ENCODE measurements around the gene APOBEC3C. TPM values are rescaled to one million over a fixed set of nuclear protein-coding genes. Genes with fewer than 3 reads are reported as not detected.
"Not testable (repeated sequence)": the region's sequence is repeated elsewhere in the genome, so short reads cannot be mapped to it uniquely, and the experiment has no call there.

Gene APOBEC3C
- polyA plus RNA-seq, 1 donor: 13.9 TPM

- not testable (repeated sequence) for H3K4me1 ChIP-seq (ENCODE audit: control insufficient read depth, insufficient read depth, low read length); H3K27ac ChIP-seq (ENCODE audit: low read length); DNase-seq; H3K9me3 ChIP-seq (ENCODE audit: control insufficient read depth, low read depth, low read length); H3K4me3 ChIP-seq (ENCODE audit: low read length); H3K36me3 ChIP-seq (ENCODE audit: control insufficient read depth, insufficient read depth, low read length); H3K27me3 ChIP-seq (ENCODE audit: control insufficient read depth, insufficient read depth, low read length)
- 100% methylated on average over 1 of the region's 10 CpGs for WGBS (ENCODE audit: insufficient coverage, low lambda C conversion rate)
These were observed 47.9 kb downstream of the APOBEC3C start for GRCh38 chr22:39061951-39062350.

- not testable (repeated sequence) for H3K36me3 ChIP-seq (ENCODE audit: control insufficient read depth, insufficient read depth, low read length); DNase-seq; H3K4me3 ChIP-seq (ENCODE audit: low read length); H3K9me3 ChIP-seq (ENCODE audit: control insufficient read depth, low read depth, low read length); H3K27ac ChIP-seq (ENCODE audit: low read length); H3K27me3 ChIP-seq (ENCODE audit: control insufficient read depth, insufficient read depth, low read length); H3K4me1 ChIP-seq (ENCODE audit: control insufficient read depth, insufficient read depth, low read length)
- WGBS (ENCODE audit: insufficient coverage, low lambda C conversion rate): no CpG with 5 or more reads among the region's 8 CpGs
These were observed 49.8 kb downstream of the APOBEC3C start for GRCh38 chr22:39063904-39064303.

- H3K36me3 ChIP-seq (ENCODE audit: control insufficient read depth, insufficient read depth, low read length); H3K27ac ChIP-seq (ENCODE audit: low read length); H3K27me3 ChIP-seq (ENCODE audit: control insufficient read depth, insufficient read depth, low read length); H3K4me1 ChIP-seq (ENCODE audit: control insufficient read depth, insufficient read depth, low read length); H3K9me3 ChIP-seq (ENCODE audit: control insufficient read depth, low read depth, low read length); DNase-seq; H3K4me3 ChIP-seq (ENCODE audit: low read length): not testable (repeated sequence)
- WGBS (ENCODE audit: insufficient coverage, low lambda C conversion rate): 92% methylated on average over 2 of the region's 9 CpGs
These were observed 52.6 kb downstream of the APOBEC3C start for GRCh38 chr22:39066442-39067276.

GRCh38 chr22:39068033-39068785 is 54.2 kb downstream of the APOBEC3C start:
- H3K4me1 ChIP-seq (ENCODE audit: control insufficient read depth, insufficient read depth, low read length): no peaks in the 10 kb centered on the region
- 82% methylated on average over 2 of the region's 13 CpGs for WGBS (ENCODE audit: insufficient coverage, low lambda C conversion rate)
- no peak overlapping the region for H3K27ac ChIP-seq (ENCODE audit: low read length)

More at GRCh38 chr22:39068033-39068785, 54.2 kb downstream of the APOBEC3C start:
- no peak for DNase-seq
- Histone ChIP-seq H3K27me3 (ENCODE audit: control insufficient read depth, insufficient read depth, low read length) (no peaks in the 10 kb centered on the region), H3K9me3 (ENCODE audit: control insufficient read depth, low read depth, low read length) (no peaks in the 10 kb centered on the region), H3K36me3 (ENCODE audit: control insufficient read depth, insufficient read depth, low read length) (no peaks in the 10 kb centered on the region), H3K4me3 (ENCODE audit: low read length) (no peak overlapping the region)

Other genes with a start within 250 kb of the APOBEC3C start
- 16.8 TPM for gene DNAL4, start 220.1 kb upstream of the APOBEC3C start, polyA plus RNA-seq
- gene NPTXR, start 170.2 kb upstream of the APOBEC3C start, polyA plus RNA-seq: 9.8 TPM
- 25.6 TPM for gene CBX6, start 142.0 kb upstream of the APOBEC3C start, polyA plus RNA-seq
- gene APOBEC3A, start 56.6 kb upstream of the APOBEC3C start, polyA plus RNA-seq: 0.07 TPM
- gene APOBEC3B, start 31.9 kb upstream of the APOBEC3C start, polyA plus RNA-seq: 3.8 TPM
- 2.9 TPM for gene APOBEC3D, start 6.9 kb downstream of the APOBEC3C start, polyA plus RNA-seq
- gene APOBEC3F, start 26.6 kb downstream of the APOBEC3C start, polyA plus RNA-seq: 3.9 TPM
- gene APOBEC3G, start 63.0 kb downstream of the APOBEC3C start, polyA plus RNA-seq: 7.0 TPM
- gene APOBEC3H, start 83.0 kb downstream of the APOBEC3C start, polyA plus RNA-seq: 0.42 TPM
- 15.3 TPM for gene CBX7, start 138.4 kb downstream of the APOBEC3C start, polyA plus RNA-seq
- gene PDGFB, start 230.7 kb downstream of the APOBEC3C start, polyA plus RNA-seq: 7.4 TPM